HG02763 (cell line): ENCODE results near the gene RIN3.

Source experiments
- ATAC-seq: cut with Tn5 transposase; IDR thresholded peaks from one replicate; pipeline ENCODE4 v1.9.1; 2021; ENCODE audit warnings: mild to moderate bottlenecking, moderate library complexity; ENCODE audit not compliant: unreplicated experiment

RIN3 gene

GRCh38 chr14:92572050-92572449 lies 58.5 kb downstream of the RIN3 start:
- no peak for ATAC-seq

- no peak for ATAC-seq
Observed at GRCh38 chr14:92573761-92574498, 60.3 kb downstream of the RIN3 start.

GRCh38 chr14:92575061-92575747 lies 61.6 kb downstream of the RIN3 start:
- no peak for ATAC-seq

- ATAC-seq: no peak
Observed at GRCh38 chr14:92575748-92576303, 62.2 kb downstream of the RIN3 start.

GRCh38 chr14:92577321-92577742 lies 63.8 kb downstream of the RIN3 start:
- ATAC-seq: peak; percentile 80

GRCh38 chr14:92578511-92578910 lies 64.9 kb downstream of the RIN3 start:
- no peak for ATAC-seq

GRCh38 chr14:92579244-92579936 lies 65.8 kb downstream of the RIN3 start:
- no peak for ATAC-seq

- no peak for ATAC-seq
Observed at GRCh38 chr14:92581206-92581605, 67.6 kb downstream of the RIN3 start.

GRCh38 chr14:92581966-92582566 lies 68.5 kb downstream of the RIN3 start:
- ATAC-seq: no peak

- ATAC-seq: peak; percentile 41
Observed at GRCh38 chr14:92582706-92583452, 69.3 kb downstream of the RIN3 start.

GRCh38 chr14:92584220-92584619 lies 70.6 kb downstream of the RIN3 start:
- ATAC-seq: no peak

GRCh38 chr14:92584816-92585215 lies 71.2 kb downstream of the RIN3 start:
- no peak for ATAC-seq

GRCh38 chr14:92585981-92586937 lies 72.7 kb downstream of the RIN3 start:
- ATAC-seq: no peak

GRCh38 chr14:92586963-92587699 lies 73.5 kb downstream of the RIN3 start:
- no peak for ATAC-seq

GRCh38 chr14:92587700-92588085 lies 74.1 kb downstream of the RIN3 start:
- no peak for ATAC-seq

- no peak for ATAC-seq
Observed at GRCh38 chr14:92589213-92589852, 75.8 kb downstream of the RIN3 start.

- no peak for ATAC-seq
Observed at GRCh38 chr14:92590176-92590575, 76.6 kb downstream of the RIN3 start.

GRCh38 chr14:92590941-92591340 lies 77.4 kb downstream of the RIN3 start:
- no peak for ATAC-seq
